Kidney (tissue), 14 donors: ENCODE results near the gene IFNE. TPM values are rescaled to one million over a fixed set of nuclear protein-coding genes. Genes with fewer than 3 reads are reported as not detected.

Source experiments
- DNase-seq, 5 donors: peaks; one replicate each; pipeline ENCODE4 v3.0.0-alpha.2; 2013 to 2020
- FAIRE-seq: peaks from 2 replicates; lab custom pipeline; 2012; peaks lifted over from hg19 to GRCh38; lab: Jason Lieb, UNC
- H3K27ac ChIP-seq, 2 donors: one replicate each; pipeline ENCODE4 v1.7.0; 2013; ENCODE audit warnings: low read depth in 2 of 2, low read length in 2 of 2, inconsistent platforms in 1 of 2
- H3K27me3 ChIP-seq: one replicate; pipeline ENCODE4 v1.7.1; 2013; ENCODE audit warnings: low read length, inconsistent platforms; ENCODE audit not compliant: control insufficient read depth, insufficient read depth
- H3K36me3 ChIP-seq, 3 donors: one replicate each; pipeline versions ENCODE4 v1.7.0 to v1.7.1; 2013; ENCODE audit warnings: low read length in 3 of 3, control low read depth in 1 of 3, inconsistent platforms in 1 of 3; ENCODE audit not compliant: insufficient read depth in 3 of 3, control insufficient read depth in 2 of 3
- H3K4me1 ChIP-seq, 3 donors: one replicate each; pipeline versions ENCODE4 v1.7.0 to v1.7.1; 2013; ENCODE audit warnings: low read length in 3 of 3, inconsistent platforms in 1 of 3, low read depth in 1 of 3; ENCODE audit not compliant: control insufficient read depth in 2 of 3, insufficient read depth in 2 of 3
- H3K4me3 ChIP-seq, 3 donors: one replicate each; pipeline versions ENCODE4 v1.7.0 to v1.8.1; 2013; ENCODE audit warnings: low read length in 3 of 3, control low read depth in 1 of 3, inconsistent platforms in 1 of 3
- H3K9ac ChIP-seq, 3 donors: one replicate each; pipeline versions ENCODE4 v1.7.0 to v1.7.1; 2013; ENCODE audit warnings: low read length in 3 of 3, control low read depth in 1 of 3, inconsistent platforms in 1 of 3
- H3K9me3 ChIP-seq, 3 donors: one replicate each; pipeline versions ENCODE4 v1.7.0 to v1.7.1; 2013; ENCODE audit warnings: low read length in 3 of 3, control low read depth in 1 of 3, inconsistent platforms in 1 of 3; ENCODE audit not compliant: control insufficient read depth in 2 of 3, insufficient read depth in 1 of 3
- CTCF ChIP-seq: IDR thresholded peaks from 3 replicates; pipeline ENCODE4 v1.5.1; 2012; ENCODE audit warnings: mild to moderate bottlenecking, moderate library complexity, borderline replicate concordance; ENCODE audit not compliant: insufficient read depth; ENCODE audit errors: extremely low read depth
- intact Hi-C: fragments of 100-400 bp; cut with DNase I; formaldehyde crosslinking; loops from one replicate; pipeline ENCODE4 v1.11.1; 2022
- polyA plus RNA-seq: library from polyadenylated mRNA; stranded (reverse); fragments of 350-450 nt; fragmentation: Illumina TruSeq; extraction: RNeasy Lipid Tissue Mini Kit (QIAGEN cat#74804); gene quantifications from one replicate; pipeline ENCODE4 v1.2.3, GENCODE V29; 2014; ENCODE audit warnings: low read depth, low replicate concordance; ENCODE audit not compliant: insufficient read depth
- total RNA-seq: library from RNA; stranded (reverse); fragmentation: NEBNext Ultra II Directional; extraction: Animal tissue kit (Norgen Biotek cat#: 25700); gene quantifications from one replicate; pipeline ENCODE4 v1.2.1, GENCODE V29; 2021
- donor health status: control.
- donor health status: control.
- donor health status: control.
- donor health status: control.
- donor health status: control.
- donor health status: DM: yes; HTN: yes; CAD: no.
- donor health status: Normal renal cell carcinoma (clear cell type).

Gene IFNE
- total and polyA plus RNA-seq, 2 donors from 2014 or later, result 1.1 TPM; not detected in 1

- Histone ChIP-seq H3K27ac (no peak overlapping the region), H3K9ac (no peak overlapping the region), H3K4me1 (no peaks in the 10 kb centered on the region), H3K4me3 (no peak overlapping the region), H3K27me3 (no peaks in the 10 kb centered on the region), H3K9me3 (no peaks in the 10 kb centered on the region), H3K36me3 (no peaks in the 10 kb centered on the region)
- TF ChIP-seq CTCF, result no peak
- DNase-seq, result no peak
- intact Hi-C loops, result no loop called here
- FAIRE-seq, result no peak
Measured at GRCh38 chr9:21525174-21525573, 43.1 kb upstream of the IFNE start.

GRCh38 chr9:21524099-21524830 is 42.2 kb upstream of the IFNE start:
- intact Hi-C loops, result no loop called here
- DNase-seq, result no peak

GRCh38 chr9:21523021-21524014 is 41.2 kb upstream of the IFNE start:
- H3K9me3 ChIP-seq, result no peaks in the 10 kb centered on the region
- H3K4me1 ChIP-seq, result no peaks in the 10 kb centered on the region
- intact Hi-C loops, result no loop called here
- FAIRE-seq (no peak), DNase-seq (no peak)
- H3K4me3 ChIP-seq, result no peak overlapping the region
- H3K9ac ChIP-seq, result no peak overlapping the region
- H3K27me3 ChIP-seq, result no peaks in the 10 kb centered on the region
- no peak overlapping the region for H3K27ac ChIP-seq
- no peaks in the 10 kb centered on the region for H3K36me3 ChIP-seq
- TF ChIP-seq CTCF, result no peak

More at GRCh38 chr9:21524099-21524830, 42.2 kb upstream of the IFNE start:
- TF ChIP-seq CTCF, result no peak
- Histone ChIP-seq H3K36me3 (no peaks in the 10 kb centered on the region), H3K27me3 (no peaks in the 10 kb centered on the region), H3K9me3 (no peaks in the 10 kb centered on the region), H3K9ac (no peak overlapping the region), H3K4me1 (no peaks in the 10 kb centered on the region), H3K27ac (no peak overlapping the region), H3K4me3 (no peak overlapping the region)
- FAIRE-seq, result no peak
